Type B pancreatic cell (in vitro differentiated cells): ENCODE measurements around the gene TMEM221. TPM values are rescaled to one million over a fixed set of nuclear protein-coding genes. Genes with fewer than 3 reads are reported as not detected.
A peak's percentile ranks its signal among the peaks of the same experiment; 100 is the strongest.

ENCODE experiments used
- DNase-seq: peaks from one replicate; pipeline ENCODE4 v3.0.0; 2021; ENCODE audit warnings: mixed read lengths; ENCODE audit not compliant: unreplicated experiment; ENCODE audit errors: extremely low spot score
- H3K27ac Mint-ChIP-seq: 2 replicates; pipeline ENCODE4 v1.8.0; 2021; ENCODE audit warnings: mild to moderate bottlenecking, mixed read lengths
- H3K27me3 Mint-ChIP-seq: 2 replicates; pipeline ENCODE4 v1.8.0; 2021; ENCODE audit warnings: mixed read lengths
- H3K36me3 Mint-ChIP-seq: 2 replicates; pipeline ENCODE4 v1.8.0; 2021; ENCODE audit warnings: mixed read lengths
- H3K4me1 Mint-ChIP-seq: one replicate; pipeline ENCODE4 v1.8.0; 2021; ENCODE audit warnings: mixed read lengths; ENCODE audit not compliant: unreplicated experiment
- H3K4me3 Mint-ChIP-seq: 2 replicates; pipeline ENCODE4 v1.8.0; 2021; ENCODE audit warnings: mild to moderate bottlenecking, mixed read lengths
- H3K9me3 Mint-ChIP-seq: 2 replicates; pipeline ENCODE4 v1.8.0; 2021; ENCODE audit warnings: mixed read lengths
- CTCF ChIP-seq: fragments of 200-600 bp; sonication (generic); conservative IDR thresholded peaks from 2 replicates; pipeline ENCODE4 v1.5.0; 2021; ENCODE audit warnings: antibody characterized with exemption, mild to moderate bottlenecking
- total RNA-seq: library from RNA; stranded (reverse); gene quantifications from 2 replicates; pipeline ENCODE4 v1.2.1, GENCODE V29; 2021; ENCODE audit warnings: low replicate concordance

TMEM221 gene
- total RNA-seq, 1 donor from 2014 or later, result 0.87 TPM

GRCh38 chr19:17389957-17390664, 58.4 kb downstream of the TMEM221 start:
- Mint-ChIP-seq H3K9me3 (no peaks in the 10 kb centered on the region), H3K27me3 (peaks cover 23% of the 10 kb centered on the region), H3K4me1 (peaks cover 9% of the 10 kb centered on the region), H3K4me3 (peak overlapping the region; percentile 95), H3K27ac (no peak overlapping the region), H3K36me3 (no peaks in the 10 kb centered on the region)
- DNase-seq, result no peak
- peak; percentile 49 for TF ChIP-seq CTCF

GRCh38 chr19:17389288-17389687, 59.2 kb downstream of the TMEM221 start:
- H3K36me3 Mint-ChIP-seq, result no peaks in the 10 kb centered on the region
- DNase-seq, result no peak
- no peaks in the 10 kb centered on the region for H3K9me3 Mint-ChIP-seq
- H3K4me3 Mint-ChIP-seq, result no peak overlapping the region
- H3K27me3 Mint-ChIP-seq, result peaks cover 23% of the 10 kb centered on the region
- H3K27ac Mint-ChIP-seq, result no peak overlapping the region
- TF ChIP-seq CTCF, result no peak
- H3K4me1 Mint-ChIP-seq, result peaks cover 9% of the 10 kb centered on the region

GRCh38 chr19:17385878-17386611, 62.4 kb downstream of the TMEM221 start:
- no peaks in the 10 kb centered on the region for H3K36me3 Mint-ChIP-seq
- TF ChIP-seq CTCF, result peak; percentile 93
- no peak overlapping the region for H3K27ac Mint-ChIP-seq
- H3K4me3 Mint-ChIP-seq, result no peak overlapping the region
- no peaks in the 10 kb centered on the region for H3K9me3 Mint-ChIP-seq
- peaks cover 20% of the 10 kb centered on the region for H3K27me3 Mint-ChIP-seq
- H3K4me1 Mint-ChIP-seq, result peaks cover 8% of the 10 kb centered on the region
- no peak for DNase-seq

Other genes starting within 250 kb of the TMEM221 start
- gene USE1, start 233.3 kb downstream of the TMEM221 start, total RNA-seq, result 18.7 and 22.3 TPM in 2 replicates
- gene OCEL1, start 222.4 kb downstream of the TMEM221 start, total RNA-seq, result 19.2 and 23.8 TPM in 2 replicates
- 70.9 and 94.2 TPM in 2 replicates for gene NR2F6, start 202.7 kb downstream of the TMEM221 start, total RNA-seq
- 0.29 TPM in 1 of 2 replicates, not detected in the other for gene USHBP1, start 183.9 kb downstream of the TMEM221 start, total RNA-seq
- 84.6 and 93.3 TPM in 2 replicates for gene BABAM1, start 181.2 kb downstream of the TMEM221 start, total RNA-seq
- 1.3 and 5.9 TPM in 2 replicates for gene ANKLE1, start 166.8 kb downstream of the TMEM221 start, total RNA-seq
- 11.6 and 14.3 TPM in 2 replicates for gene ABHD8, start 145.2 kb downstream of the TMEM221 start, total RNA-seq
- gene MRPL34, start 142.8 kb downstream of the TMEM221 start, total RNA-seq, result 79.2 and 111 TPM in 2 replicates
- gene DDA1, start 139.1 kb downstream of the TMEM221 start, total RNA-seq, result 38.7 and 46.0 TPM in 2 replicates
- 38.4 and 51.3 TPM in 2 replicates for gene ANO8, start 113.8 kb downstream of the TMEM221 start, total RNA-seq
- 40.0 and 48.4 TPM in 2 replicates for gene GTPBP3, start 111.1 kb downstream of the TMEM221 start, total RNA-seq
- 0.72 TPM in 1 of 2 replicates, not detected in the other for gene PLVAP, start 71.3 kb downstream of the TMEM221 start, total RNA-seq
- gene CCDC194, start 54.5 kb downstream of the TMEM221 start, total RNA-seq, result not detected in 2 replicates
- gene BST2, start 43.0 kb downstream of the TMEM221 start, total RNA-seq, result 2.5 and 3.8 TPM in 2 replicates
- 32.0 and 37.7 TPM in 2 replicates for gene MVB12A, start 28.6 kb downstream of the TMEM221 start, total RNA-seq
- not detected in 2 replicates for gene NXNL1, start 12.3 kb upstream of the TMEM221 start, total RNA-seq
- gene SLC27A1, start 21.9 kb upstream of the TMEM221 start, total RNA-seq, result 12.1 and 15.5 TPM in 2 replicates
- gene PGLS, start 63.0 kb upstream of the TMEM221 start, total RNA-seq, result 94.9 and 103 TPM in 2 replicates
- gene COLGALT1, start 107.0 kb upstream of the TMEM221 start, total RNA-seq, result 69.7 and 73.7 TPM in 2 replicates
- 4.3 and 6.2 TPM in 2 replicates for gene UNC13A, start 239.7 kb upstream of the TMEM221 start, total RNA-seq